ENCODE results near the gene C17orf67.

DNA sequence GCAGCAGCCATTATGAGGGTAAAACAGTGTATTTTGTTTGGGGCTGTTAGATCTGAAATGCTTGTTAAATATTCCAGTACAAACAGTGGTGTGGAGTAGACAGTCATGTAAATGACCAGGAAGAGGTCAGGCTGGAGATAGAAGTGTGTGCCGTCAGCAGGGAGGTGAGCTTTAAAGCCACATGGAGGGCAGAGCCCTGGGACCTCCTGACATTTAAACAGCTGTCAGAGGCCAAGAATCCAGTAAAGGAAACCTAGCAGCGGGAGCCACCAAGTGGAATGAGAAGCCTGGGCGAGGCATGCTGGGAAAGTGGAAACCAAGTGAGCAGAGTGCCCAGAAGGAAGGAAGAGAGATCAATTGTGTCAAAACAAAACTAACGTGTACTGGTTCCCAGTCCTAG, 26.8 kb downstream of the C17orf67 start:
- TF ChIP-seq, protein P1, sequence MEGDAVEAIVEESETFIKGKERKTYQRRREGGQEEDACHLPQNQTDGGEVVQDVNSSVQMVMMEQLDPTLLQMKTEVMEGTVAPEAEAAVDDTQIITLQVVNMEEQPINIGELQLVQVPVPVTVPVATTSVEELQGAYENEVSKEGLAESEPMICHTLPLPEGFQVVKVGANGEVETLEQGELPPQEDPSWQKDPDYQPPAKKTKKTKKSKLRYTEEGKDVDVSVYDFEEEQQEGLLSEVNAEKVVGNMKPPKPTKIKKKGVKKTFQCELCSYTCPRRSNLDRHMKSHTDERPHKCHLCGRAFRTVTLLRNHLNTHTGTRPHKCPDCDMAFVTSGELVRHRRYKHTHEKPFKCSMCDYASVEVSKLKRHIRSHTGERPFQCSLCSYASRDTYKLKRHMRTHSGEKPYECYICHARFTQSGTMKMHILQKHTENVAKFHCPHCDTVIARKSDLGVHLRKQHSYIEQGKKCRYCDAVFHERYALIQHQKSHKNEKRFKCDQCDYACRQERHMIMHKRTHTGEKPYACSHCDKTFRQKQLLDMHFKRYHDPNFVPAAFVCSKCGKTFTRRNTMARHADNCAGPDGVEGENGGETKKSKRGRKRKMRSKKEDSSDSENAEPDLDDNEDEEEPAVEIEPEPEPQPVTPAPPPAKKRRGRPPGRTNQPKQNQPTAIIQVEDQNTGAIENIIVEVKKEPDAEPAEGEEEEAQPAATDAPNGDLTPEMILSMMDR (IDR thresholded peaks at IDR 0.05) = no peak
- no peak for TF ChIP-seq POLR2A (IDR thresholded peaks at IDR 0.05)
